IMR-90 (cell line): Measurements from ENCODE around the gene FOXN3. TPM values are rescaled to one million over a fixed set of nuclear protein-coding genes. Genes with fewer than 3 reads are reported as not detected.

ENCODE experiments used
- ATAC-seq: fragments of 200-7000 bp; cut with Tn5 transposase; 2 replicates; pipeline ENCODE4 v1.9.1; 2020; ENCODE audit warnings: low read depth, mild to moderate bottlenecking, moderate library complexity
- BruUV-seq: library from RNA; stranded (reverse); fragments of 400-500 nt; replicated peaks from 2 replicates; lab custom pipeline; 2021; lab: Mats Ljungman, UMichigan
- CTCF ChIA-PET: fragments of 300-600 bp; formaldehyde crosslinking; extraction: SDS; loops from one replicate; lab custom pipeline; 2021; ENCODE audit warnings: antibody characterized with exemption; lab: Yijun Ruan, JAX
- POLR2A ChIA-PET: fragments of 300-600 bp; sonication (Branson Sonifier 250); formaldehyde crosslinking; loops from one replicate; lab custom pipeline; 2022; ENCODE audit warnings: antibody characterized with exemption; ENCODE audit not compliant: unreplicated experiment; lab: Charles Lee
- DNase-seq: peaks from one replicate; pipeline ENCODE4 v3.0.0; 2013
- H2AFZ ChIP-seq: replicated peaks from 2 replicates; pipeline ENCODE3; 2013; ENCODE audit warnings: low read length, mild to moderate bottlenecking; ENCODE audit not compliant: poor library complexity
- H2AK5ac ChIP-seq: 2 replicates; pipeline ENCODE4 v1.6.1; 2013; ENCODE audit warnings: low read depth, low read length, inconsistent platforms
- H2AK9ac ChIP-seq: replicated peaks from 2 replicates; pipeline ENCODE3; 2013; ENCODE audit warnings: mild to moderate bottlenecking, low read depth, low read length, moderate library complexity; ENCODE audit not compliant: poor library complexity
- H2BK120ac ChIP-seq: 2 replicates; pipeline ENCODE4 v1.6.1; 2013; ENCODE audit warnings: low read depth, low read length, inconsistent platforms
- H2BK15ac ChIP-seq: 3 replicates; pipeline ENCODE4 v1.6.1; 2013; ENCODE audit warnings: low read depth, low read length, inconsistent platforms
- H2BK20ac ChIP-seq: 2 replicates; pipeline ENCODE4 v1.6.1; 2013; ENCODE audit warnings: low read depth, mild to moderate bottlenecking, inconsistent platforms, low read length, moderate library complexity
- H2BK5ac ChIP-seq: 2 replicates; pipeline ENCODE4 v1.6.1; 2013; ENCODE audit warnings: mild to moderate bottlenecking, low read depth, low read length, inconsistent platforms; ENCODE audit not compliant: poor library complexity, severe bottlenecking
- H3K14ac ChIP-seq: replicated peaks from 2 replicates; pipeline ENCODE4 v1.6.1; 2013; ENCODE audit warnings: low read depth, low read length, inconsistent platforms
- H3K18ac ChIP-seq: 2 replicates; pipeline ENCODE4 v1.6.1; 2013; ENCODE audit warnings: low read depth, low read length, control low read depth
- H3K23ac ChIP-seq: 2 replicates; pipeline ENCODE4 v1.6.1; 2013; ENCODE audit warnings: low read depth, low read length, inconsistent platforms
- H3K27ac ChIP-seq: 2 replicates; pipeline ENCODE4 v1.5.1; 2013; ENCODE audit warnings: mild to moderate bottlenecking, control low read depth, low read length; ENCODE audit not compliant: insufficient read depth
- H3K27me3 ChIP-seq: 2 replicates; pipeline ENCODE4 v1.6.1; 2013; ENCODE audit warnings: low read length; ENCODE audit not compliant: control insufficient read depth, insufficient read depth
- H3K36me3 ChIP-seq: 2 replicates; pipeline ENCODE4 v1.6.1; 2013; ENCODE audit warnings: low read length, mixed read lengths; ENCODE audit not compliant: control insufficient read depth, insufficient read depth
- H3K4ac ChIP-seq: 2 replicates; pipeline ENCODE4 v1.6.1; 2013; ENCODE audit warnings: low read depth, low read length, inconsistent platforms
- H3K4me1 ChIP-seq: 2 replicates; pipeline ENCODE4 v1.6.1; 2013; ENCODE audit warnings: low read length, mixed read lengths; ENCODE audit not compliant: control insufficient read depth, insufficient read depth
- H3K4me2 ChIP-seq: 2 replicates; pipeline ENCODE4 v1.6.1; 2013; ENCODE audit warnings: low read depth, mild to moderate bottlenecking, control low read depth, low read length, moderate library complexity
- H3K4me3 ChIP-seq: 2 replicates; pipeline ENCODE4 v1.5.1; 2013; ENCODE audit warnings: low read depth, mild to moderate bottlenecking, control low read depth, low read length, moderate library complexity; ENCODE audit not compliant: insufficient read depth
- H3K56ac ChIP-seq: 2 replicates; pipeline ENCODE4 v1.6.1; 2013; ENCODE audit warnings: low read length, inconsistent platforms; ENCODE audit not compliant: insufficient read depth; ENCODE audit errors: extremely low read depth
- H3K79me1 ChIP-seq, 2 experiments: 2 replicates each; pipeline ENCODE4 v1.6.1; 2013; ENCODE audit warnings: low read length in 2 of 2, inconsistent platforms in 1 of 2, low read depth in 1 of 2
- H3K9ac ChIP-seq: 2 replicates; pipeline ENCODE4 v1.6.1; 2013; ENCODE audit warnings: low read depth, low read length, control low read depth
- H3K9me1 ChIP-seq: 2 replicates; pipeline ENCODE4 v1.6.1; 2013; ENCODE audit warnings: low read length, inconsistent platforms; ENCODE audit not compliant: insufficient read depth
- H3K9me3 ChIP-seq: 2 replicates; pipeline ENCODE4 v1.6.1; 2013; ENCODE audit warnings: low read length; ENCODE audit not compliant: control insufficient read depth, insufficient read depth
- H4K20me1 ChIP-seq: 2 replicates; pipeline ENCODE4 v1.6.1; 2013; ENCODE audit warnings: low read length, inconsistent platforms; ENCODE audit not compliant: insufficient read depth
- H4K5ac ChIP-seq: 2 replicates; pipeline ENCODE4 v1.6.1; 2013; ENCODE audit warnings: mild to moderate bottlenecking, low read depth, low read length, control low read depth
- H4K8ac ChIP-seq, 2 experiments: 2 replicates each; pipeline ENCODE4 v1.6.1; 2013; ENCODE audit warnings: low read depth in 2 of 2, low read length in 2 of 2, control low read depth in 1 of 2, inconsistent platforms in 1 of 2
- H4K91ac ChIP-seq: 2 replicates; pipeline ENCODE4 v1.6.1; 2013; ENCODE audit warnings: low read depth, low read length, inconsistent platforms; ENCODE audit not compliant: insufficient read depth
- BHLHE40 ChIP-seq: fragments of 150-350 bp; IDR thresholded peaks from 2 replicates; pipeline ENCODE4 v1.6.1; 2016; ENCODE audit warnings: mild to moderate bottlenecking, low read depth, low read length
- CTCF ChIP-seq: conservative IDR thresholded peaks from 2 replicates; pipeline ENCODE4 v1.5.1; 2012; ENCODE audit warnings: mild to moderate bottlenecking, low read depth, low read length, improper control_type of control experiment
- ELK1 ChIP-seq: fragments of 150-350 bp; IDR thresholded peaks from 2 replicates; pipeline ENCODE4 v1.6.1; 2016; ENCODE audit warnings: low read depth, mild to moderate bottlenecking, low read length, moderate library complexity, borderline replicate concordance
- NFE2L2 ChIP-seq: fragments of 150-350 bp; IDR thresholded peaks from 2 replicates; pipeline ENCODE4 v1.6.1; 2016; ENCODE audit warnings: low read depth, mild to moderate bottlenecking, low read length
- RAD21 ChIP-seq: IDR thresholded peaks from 2 replicates; pipeline ENCODE4 v1.6.1; 2012; ENCODE audit warnings: low read length, improper control_type of control experiment
- SMC3 ChIP-seq: fragments of 150-350 bp; IDR thresholded peaks from 2 replicates; pipeline ENCODE4 v1.6.1; 2016; ENCODE audit warnings: low read depth, mild to moderate bottlenecking, antibody characterized with exemption, low read length, moderate library complexity
- USF2 ChIP-seq: fragments of 150-350 bp; IDR thresholded peaks from 2 replicates; pipeline ENCODE4 v1.6.1; 2017; ENCODE audit warnings: mild to moderate bottlenecking, antibody characterized with exemption, low read length, low read depth
- whole genome bisulfite sequencing, 2 experiments: methylation state at CpG; one replicate each; pipeline versions ENCODE4 v1.1.5 to v1.1.7; 2013; ENCODE audit warnings: missing lambda C conversion rate in 2 of 2; ENCODE audit not compliant: insufficient read length in 1 of 2; ENCODE audit errors: extremely low coverage in 2 of 2; 5-methylcytosine and 5-hydroxymethylcytosine counted together
- dilution Hi-C: fragments of 300-500 bp; cut with HindIII; formaldehyde crosslinking; loops from one replicate; pipeline ENCODE4 v1.14.3; 2018; ENCODE audit warnings: low sequenced_read_pairs; ENCODE audit not compliant: unreplicated experiment
- in situ Hi-C: fragments of 300-500 bp; cut with MboI; formaldehyde crosslinking; loops from 3 replicates; pipeline ENCODE4 v1.14.3; 2019; ENCODE audit warnings: low sequenced_read_pairs, inconsistent platforms, mixed read lengths
- intact Hi-C: fragments of 100-400 bp; cut with micrococcal nuclease; formaldehyde crosslinking; loops from 2 replicates; pipeline ENCODE4 v1.10.0; 2022
- polyA plus RNA-seq, 3 experiments: library from polyadenylated mRNA; depleted of rRNA; stranded (reverse); fragments of >200 nt; gene quantifications; 2 replicates each; pipeline ENCODE4 v1.2.3, GENCODE V29; 2012; ENCODE audit warnings: low replicate concordance in 1 of 3
- total RNA-seq: library from RNA; depleted of rRNA; stranded (reverse); fragments of >200 nt; gene quantifications from 2 replicates; pipeline ENCODE4 v1.2.3, GENCODE V29; 2012

The FOXN3 gene
- total and polyA plus RNA-seq, 2 of the 4 experiments (the other 2 are of a cell fraction): 22.6 to 33.7 TPM

- no peak overlapping the region for H2BK15ac ChIP-seq
- CTCF ChIA-PET: interaction anchor here (0.7 kb wide), 1 partner anchor 646 kb away, joined by 4 read pairs; no protein-coding TSS in a partner anchor
- no peak overlapping the region for H2AK5ac ChIP-seq
- no peak overlapping the region for H2AFZ ChIP-seq
- H3K9me1 ChIP-seq: peaks cover 11% of the 10 kb centered on the region
- dilution Hi-C loops: no loop called here
- no peak overlapping the region for H3K14ac ChIP-seq
- intact Hi-C loops: no loop called here
- H3K4ac ChIP-seq: no peak overlapping the region
- no peak overlapping the region for H3K4me2 ChIP-seq
- H3K9me3 ChIP-seq: no peaks in the 10 kb centered on the region
- H2AK9ac ChIP-seq: no peak overlapping the region
- in situ Hi-C loops: no loop called here
- ATAC-seq: no peak
- POLR2A ChIA-PET: no interaction called here
- H4K20me1 ChIP-seq: peaks cover 44% of the 10 kb centered on the region
- peaks cover 70 to 81% of the 10 kb centered on the region in 2 experiments for H3K79me1 ChIP-seq
- H3K9ac ChIP-seq: no peak overlapping the region
- no peak overlapping the region for H2BK20ac ChIP-seq
- no peak overlapping the region for H3K27ac ChIP-seq
- no peak overlapping the region for H2BK5ac ChIP-seq
- no peak overlapping the region for H4K5ac ChIP-seq
- H4K8ac ChIP-seq: no peak overlapping the region
- H3K36me3 ChIP-seq: peaks cover 2% of the 10 kb centered on the region; the same call in 1 of the 2 replicates
- no peak overlapping the region for H2BK120ac ChIP-seq
- H3K27me3 ChIP-seq: no peaks in the 10 kb centered on the region
- H3K56ac ChIP-seq: no peak overlapping the region
- H4K91ac ChIP-seq: no peak overlapping the region
- no peak overlapping the region for H3K4me3 ChIP-seq
- no CpG with 5 or more reads among the region's 7 CpGs for WGBS, 2 experiments
- no peak overlapping the region for H3K18ac ChIP-seq
- peaks cover 7% of the 10 kb centered on the region for H3K4me1 ChIP-seq
- H3K23ac ChIP-seq: no peak overlapping the region
- BruUV-seq: no TSS peak
- DNase-seq: no peak
- TF ChIP-seq CTCF (no peak), ELK1 (no peak), SMC3 (no peak), USF2 (no peak), BHLHE40 (no peak), RAD21 (no peak), NFE2L2 (no peak)
Measured at GRCh38 chr14:89270439-89271227, 146.4 kb downstream of the FOXN3 start.
